A673 (cell line): ENCODE results near the gene HELZ2.

Experiments used
- EZH2 ChIP-seq: fragments of 200-600 bp; sonication (generic); IDR thresholded peaks from 2 replicates; pipeline ENCODE4 v1.6.1; 2017; ENCODE audit warnings: borderline replicate concordance, low read depth, mild to moderate bottlenecking, mixed read lengths, antibody characterized with exemption, low read length; ENCODE audit not compliant: poor library complexity, severe bottlenecking
- TF ChIP-seq, protein P1 (sequence below): fragments of 300-800, 200-600 bp; sonication (generic); conservative IDR thresholded peaks from 2 replicates; pipeline ENCODE4 v1.5.1; 2017; ENCODE audit warnings: low read depth, mild to moderate bottlenecking, antibody characterized with exemption, low read length, moderate library complexity, mixed read lengths

DNA sequence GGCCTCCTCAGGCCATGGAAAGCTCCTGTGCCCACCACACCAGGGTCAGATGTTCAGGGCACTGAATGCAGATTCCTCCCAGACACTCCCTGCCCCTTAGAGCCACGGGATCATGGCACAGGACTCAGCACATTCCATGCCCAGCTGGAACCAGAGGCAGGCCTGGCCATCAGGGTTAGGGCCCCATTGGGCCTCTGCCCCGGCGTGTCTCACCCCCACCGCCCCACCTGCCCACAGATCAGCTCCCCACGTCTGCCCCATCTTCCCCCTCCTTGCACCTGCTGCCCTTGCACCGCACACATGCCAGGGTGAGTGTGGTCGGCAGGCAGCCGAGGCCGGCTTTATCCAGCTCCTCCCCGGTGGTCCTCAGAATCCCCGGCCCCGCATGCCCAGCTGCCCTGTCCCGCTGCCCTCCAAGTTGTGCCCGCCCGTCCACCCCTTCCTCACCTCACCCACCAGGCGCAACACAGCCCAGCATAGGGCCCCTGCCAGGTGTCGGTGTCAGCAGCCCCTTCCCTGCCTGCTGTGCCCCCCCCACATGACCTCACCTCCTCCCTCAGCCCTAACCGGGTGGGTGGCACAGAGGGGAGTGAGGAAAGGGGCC lies 24.3 kb downstream of the HELZ2 start:
- TF ChIP-seq, protein P1, sequence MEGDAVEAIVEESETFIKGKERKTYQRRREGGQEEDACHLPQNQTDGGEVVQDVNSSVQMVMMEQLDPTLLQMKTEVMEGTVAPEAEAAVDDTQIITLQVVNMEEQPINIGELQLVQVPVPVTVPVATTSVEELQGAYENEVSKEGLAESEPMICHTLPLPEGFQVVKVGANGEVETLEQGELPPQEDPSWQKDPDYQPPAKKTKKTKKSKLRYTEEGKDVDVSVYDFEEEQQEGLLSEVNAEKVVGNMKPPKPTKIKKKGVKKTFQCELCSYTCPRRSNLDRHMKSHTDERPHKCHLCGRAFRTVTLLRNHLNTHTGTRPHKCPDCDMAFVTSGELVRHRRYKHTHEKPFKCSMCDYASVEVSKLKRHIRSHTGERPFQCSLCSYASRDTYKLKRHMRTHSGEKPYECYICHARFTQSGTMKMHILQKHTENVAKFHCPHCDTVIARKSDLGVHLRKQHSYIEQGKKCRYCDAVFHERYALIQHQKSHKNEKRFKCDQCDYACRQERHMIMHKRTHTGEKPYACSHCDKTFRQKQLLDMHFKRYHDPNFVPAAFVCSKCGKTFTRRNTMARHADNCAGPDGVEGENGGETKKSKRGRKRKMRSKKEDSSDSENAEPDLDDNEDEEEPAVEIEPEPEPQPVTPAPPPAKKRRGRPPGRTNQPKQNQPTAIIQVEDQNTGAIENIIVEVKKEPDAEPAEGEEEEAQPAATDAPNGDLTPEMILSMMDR, result no peak
- no peak for TF ChIP-seq EZH2
